GM12878 (cell line): Measurements from ENCODE around the gene COQ8B. TPM values are rescaled to one million over a fixed set of nuclear protein-coding genes. Genes with fewer than 3 reads are reported as not detected.

ENCODE experiments used
- ATAC-seq: fragments of 200-7000 bp; cut with Tn5 transposase; 3 replicates; pipeline ENCODE4 v1.9.1; 2020; ENCODE audit warnings: mild to moderate bottlenecking, moderate library complexity
- BruUV-seq: library from RNA; stranded (reverse); fragments of 400-500 nt; replicated peaks from 2 replicates; lab custom pipeline; 2021; lab: Mats Ljungman, UMichigan
- CTCF ChIA-PET: fragments of 300-600 bp; sonication (Branson Sonifier 250); formaldehyde crosslinking; extraction: SDS; loops from one replicate; lab custom pipeline; 2021; ENCODE audit warnings: inconsistent platforms; lab: Yijun Ruan, JAX
- POLR2A ChIA-PET: fragments of 350-600 bp; formaldehyde crosslinking; extraction: SDS; loops from one replicate; lab custom pipeline; 2021; ENCODE audit warnings: inconsistent platforms; lab: Charles Lee
- RAD21 ChIA-PET: fragments of 300-600 bp; sonication (Branson Sonifier 250); formaldehyde crosslinking; loops from one replicate; lab custom pipeline; 2023; ENCODE audit warnings: antibody characterized with exemption; ENCODE audit not compliant: unreplicated experiment; lab: Charles Lee
- SMC1A ChIA-PET: fragments of 300-600 bp; sonication (Branson Sonifier 250); formaldehyde crosslinking; loops from one replicate; lab custom pipeline; 2023; ENCODE audit not compliant: unreplicated experiment, uncharacterized antibody; lab: Charles Lee
- DNase-seq: peaks from one replicate; pipeline ENCODE4 v3.0.0-alpha.2; 2011; ENCODE audit warnings: low read depth, low spot score
- FAIRE-seq: peaks from 3 replicates; lab custom pipeline; 2011; peaks lifted over from hg19 to GRCh38; lab: Jason Lieb, UNC
- H2AFZ ChIP-seq: 2 replicates; pipeline ENCODE4 v1.6.0; 2011; ENCODE audit warnings: low read depth, low read length, control low read depth; ENCODE audit not compliant: control insufficient read depth
- H3K27ac ChIP-seq: 2 replicates; pipeline ENCODE4 v1.5.1; 2011; ENCODE audit warnings: control low read depth; ENCODE audit not compliant: control insufficient read depth, insufficient read depth
- H3K27me3 ChIP-seq, 2 experiments: replicated peaks in 1 of 2; 2 replicates each; pipeline versions ENCODE4 v1.6.0 to v1.6.1; 2011; ENCODE audit warnings: low read length in 1 of 2; ENCODE audit not compliant: control insufficient read depth in 2 of 2, insufficient read depth in 2 of 2
- H3K36me3 ChIP-seq, 2 experiments: 2 replicates each; pipeline ENCODE4 v1.5.1; 2011; ENCODE audit warnings: low read length in 1 of 2; ENCODE audit not compliant: control insufficient read depth in 2 of 2, insufficient read depth in 2 of 2
- H3K4me1 ChIP-seq: 2 replicates; pipeline ENCODE4 v1.6.1; 2011; ENCODE audit warnings: mild to moderate bottlenecking, low read length, moderate library complexity, mixed read lengths; ENCODE audit not compliant: control insufficient read depth, insufficient read depth
- H3K4me2 ChIP-seq: 2 replicates; pipeline ENCODE4 v1.6.0; 2011; ENCODE audit warnings: control low read depth; ENCODE audit not compliant: control insufficient read depth, insufficient read depth
- H3K4me3 ChIP-seq: fragments of 200-600 bp; sonication (generic); 2 replicates; pipeline ENCODE4 v1.5.1; 2016
- H3K79me2 ChIP-seq: 2 replicates; pipeline ENCODE4 v1.6.0; 2011; ENCODE audit warnings: low read length; ENCODE audit not compliant: control insufficient read depth, insufficient read depth
- H3K9ac ChIP-seq: 2 replicates; pipeline ENCODE4 v1.8.0; 2011; ENCODE audit warnings: low read length, control low read depth, mixed read lengths; ENCODE audit not compliant: control insufficient read depth, insufficient read depth
- H3K9me3 ChIP-seq: replicated peaks from 3 replicates; pipeline ENCODE4 v1.5.1; 2011; ENCODE audit warnings: mild to moderate bottlenecking, low read length; ENCODE audit not compliant: control insufficient read depth, insufficient read depth
- H4K20me1 ChIP-seq: 2 replicates; pipeline ENCODE4 v1.6.0; 2011; ENCODE audit not compliant: control insufficient read depth, insufficient read depth
- ATF7 ChIP-seq: fragments of 450-650 bp; IDR thresholded peaks from 2 replicates; pipeline ENCODE4 v1.6.1; 2016; ENCODE audit warnings: low read depth, mild to moderate bottlenecking
- CEBPB ChIP-seq, 2 experiments: fragments of 150-350 bp in 1 of 2; IDR thresholded peaks; 2 replicates each; pipeline ENCODE4 v1.6.1; 2012 to 2014; ENCODE audit warnings: low read depth in 2 of 2, low read length in 2 of 2, borderline replicate concordance in 1 of 2, inconsistent platforms in 1 of 2
- E2F8 ChIP-seq: fragments of 450-650 bp; IDR thresholded peaks from 2 replicates; pipeline ENCODE4 v1.6.1; 2018; ENCODE audit warnings: mild to moderate bottlenecking, low read depth, moderate library complexity; ENCODE audit not compliant: partially characterized antibody
- EGR1 ChIP-seq, 2 experiments: IDR thresholded peaks; 1 replicate in 1 of 2; 2 replicates in 1 of 2; pipeline ENCODE4 v1.6.1; 2011 to 2012; ENCODE audit warnings: low read depth in 2 of 2, low read length in 2 of 2, borderline replicate concordance in 1 of 2, mild to moderate bottlenecking in 1 of 2, moderate library complexity in 1 of 2
- ELK1 ChIP-seq: IDR thresholded peaks from 2 replicates; pipeline ENCODE4 v1.6.1; 2012; ENCODE audit warnings: low read depth, low read length, improper control_type of control experiment
- GATAD2B ChIP-seq: fragments of 450-650 bp; conservative IDR thresholded peaks from 2 replicates; pipeline ENCODE4 v1.6.1; 2017; ENCODE audit warnings: low read depth, mild to moderate bottlenecking, moderate library complexity
- IRF3 ChIP-seq: fragments of 450-650 bp; IDR thresholded peaks from 2 replicates; pipeline ENCODE4 v1.6.1; 2014; ENCODE audit warnings: mild to moderate bottlenecking
- MEF2A ChIP-seq: IDR thresholded peaks from 2 replicates; pipeline ENCODE4 v1.6.1; 2011; ENCODE audit warnings: low read depth, mild to moderate bottlenecking, low read length, moderate library complexity; ENCODE audit not compliant: insufficient read depth
- NBN ChIP-seq: fragments of 450-650 bp; IDR thresholded peaks from 2 replicates; pipeline ENCODE4 v1.6.1; 2016
- NR2F1 ChIP-seq: fragments of 450-650 bp; conservative IDR thresholded peaks from 2 replicates; pipeline ENCODE4 v1.6.1; 2017; ENCODE audit warnings: mild to moderate bottlenecking
- POLR2A ChIP-seq: IDR thresholded peaks from 2 replicates; pipeline ENCODE4 v1.6.1; 2011; ENCODE audit warnings: low read depth, mild to moderate bottlenecking, low read length
- POLR2AphosphoS2 ChIP-seq: IDR thresholded peaks from 2 replicates; pipeline ENCODE4 v1.6.1; 2011; ENCODE audit warnings: low read depth, mild to moderate bottlenecking, low read length, improper control_type of control experiment, moderate library complexity
- PRDM15 ChIP-seq: fragments of 450-650 bp; formaldehyde crosslinking; IDR thresholded peaks from 2 replicates; pipeline ENCODE4 v1.4.0; 2020; ENCODE audit warnings: mild to moderate bottlenecking, moderate library complexity
- RB1 ChIP-seq: fragments of 450-650 bp; formaldehyde crosslinking; IDR thresholded peaks from 2 replicates; pipeline ENCODE4 v1.6.1; 2017; ENCODE audit warnings: mild to moderate bottlenecking, borderline replicate concordance
- RFX5 ChIP-seq: IDR thresholded peaks from 2 replicates; pipeline ENCODE4 v1.6.1; 2011; ENCODE audit warnings: low read depth, low read length, improper control_type of control experiment
- STAT3 ChIP-seq: IDR thresholded peaks from 2 replicates; pipeline ENCODE4 v1.6.1; 2011; ENCODE audit warnings: low read depth, low read length, improper control_type of control experiment
- TCF12 ChIP-seq: IDR thresholded peaks from 2 replicates; pipeline ENCODE4 v1.6.1; 2011; ENCODE audit warnings: low read depth, mild to moderate bottlenecking, low read length
- WGBS: methylation state at CpG from one replicate; pipeline ENCODE4 v1.1.6; 2016; ENCODE audit warnings: low lambda C conversion rate; ENCODE audit not compliant: insufficient replicate concordance, insufficient coverage; ENCODE audit errors: missing lambda C conversion rate; 5-methylcytosine and 5-hydroxymethylcytosine counted together
- in situ Hi-C: fragments of 300-500 bp; cut with MboI; formaldehyde crosslinking; loops from 9 replicates; pipeline ENCODE4 v1.14.3; 2018; ENCODE audit warnings: mixed read lengths
- intact Hi-C: fragments of 100-400 bp; cut with micrococcal nuclease; formaldehyde crosslinking; loops from one replicate; pipeline ENCODE4 v1.14.2; 2022; ENCODE audit not compliant: unreplicated experiment
- polyA plus RNA-seq, 11 experiments: library from polyadenylated mRNA; depleted of rRNA in 4 of 11; unstranded in 6 of 11; stranded (reverse) in 5 of 11; fragments of >200 nt; fragmentation: Nextera tagmentation in 4 of 11; fragmentation: Illumina TruSeq in 1 of 11; extraction: Ambion mirVana in 4 of 11; extraction: Trizol in 1 of 11; gene quantifications; 1 replicate in 1 of 11; 2 replicates in 10 of 11; pipeline versions ENCODE4 v1.2.1 to v1.2.3, GENCODE V29; 2011 to 2016; ENCODE audit warnings: inconsistent platforms in 2 of 11, missing spikeins in 2 of 11, low read depth in 1 of 11
- total RNA-seq, 4 experiments: library from RNA; depleted of rRNA in 3 of 4; stranded (reverse); fragments of >200 nt in 3 of 4; fragmentation: Illumina TruSeq in 1 of 4; extraction: Trizol in 1 of 4; gene quantifications; 2 replicates each; pipeline versions ENCODE4 v1.2.1 to v1.2.3, GENCODE V29; 2013 to 2021

COQ8B gene
- total and polyA plus RNA-seq, 10 of the 15 experiments (the other 5 are each of a cell fraction or from before 2014, with no cell fraction given) = 0.39 to 37.1 (median 16.8) TPM

GRCh38 chr19:40724315-40724714, 7.6 kb upstream of the COQ8B start:
- Histone ChIP-seq H3K9ac (no peak overlapping the region), H2AFZ (no peak overlapping the region), H3K27ac (no peak overlapping the region), H3K9me3 (no peaks in the 10 kb centered on the region), H3K79me2 (peaks cover 4% of the 10 kb centered on the region), H3K4me1 (peaks cover 6% of the 10 kb centered on the region; the same call in 1 of the 2 replicates), H3K27me3 (no peaks in the 10 kb centered on the region), H3K4me3 (no peak overlapping the region), H3K36me3 (no peaks in the 10 kb centered on the region; a peak in 4 of 4 replicates), H4K20me1 (no peaks in the 10 kb centered on the region), H3K4me2 (no peak overlapping the region)
- ChIA-PET RAD21 (interaction anchor here (1.3 kb wide), 1 partner anchor 31 kb away, joined by 3 read pairs; no protein-coding TSS in a partner anchor), SMC1A (interaction anchor here (1.3 kb wide), 1 partner anchor 23 kb away, joined by 3 read pairs; no protein-coding TSS in a partner anchor), CTCF (no interaction called here), POLR2A (no interaction called here)
- BruUV-seq = no TSS peak
- in situ Hi-C loops = no loop called here
- 85% methylated on average over 4 of the region's 4 CpGs for WGBS
- intact Hi-C loops = no loop called here
- DNase-seq (no peak), FAIRE-seq (no peak), ATAC-seq (no peak)
- TF ChIP-seq NR2F1 = no peak
- no peak for TF ChIP-seq EGR1 (IDR thresholded peaks at IDR 0.05; ENCODE audit: borderline replicate concordance in 1 of 2, low read depth in 2 of 2, low read length in 2 of 2)
- TF ChIP-seq ATF7 = no peak
- no peak for TF ChIP-seq IRF3
- no peak for TF ChIP-seq MEF2A
- no peak for TF ChIP-seq CEBPB (IDR thresholded peaks at IDR 0.05; ENCODE audit: borderline replicate concordance in 1 of 2, low read depth in 2 of 2, low read length in 2 of 2)
- no peak for TF ChIP-seq NBN
- TF ChIP-seq POLR2AphosphoS2 = no peak
- TF ChIP-seq STAT3 = no peak
- TF ChIP-seq POLR2A = no peak
- TF ChIP-seq PRDM15 (CRISPR knock-in tag) = no peak
- TF ChIP-seq ELK1 = no peak
- TF ChIP-seq RFX5 = no peak
- no peak for TF ChIP-seq E2F8
- TF ChIP-seq RB1 = no peak
- no peak for TF ChIP-seq TCF12
- TF ChIP-seq GATAD2B = no peak
